SK-N-MC (cell line): ENCODE results near the gene WDR49.

Source experiments
- DNase-seq: peaks from one replicate; pipeline ENCODE4 v3.0.0-alpha.2; 2011; ENCODE audit warnings: low read depth, low spot score
- H3K27ac ChIP-seq: fragments of 200-600 bp; sonication (generic); 2 replicates; pipeline ENCODE4 v1.5.1; 2016; ENCODE audit warnings: mixed run types
- H3K36me3 ChIP-seq: fragments of 200-600 bp; sonication (generic); 2 replicates; pipeline ENCODE4 v1.6.1; 2017; ENCODE audit warnings: antibody characterized with exemption, low read length, mixed read lengths; ENCODE audit not compliant: insufficient read depth
- H3K4me3 ChIP-seq: fragments of 200-600 bp; sonication (generic); 2 replicates; pipeline ENCODE4 v1.5.1; 2016
- H3K9ac ChIP-seq: fragments of 200-600 bp; sonication (generic); 2 replicates; pipeline ENCODE4 v1.8.0; 2017; ENCODE audit warnings: mixed run types, mixed read lengths; ENCODE audit not compliant: insufficient read length
- H3K9me3 ChIP-seq: fragments of 200-600 bp; sonication (generic); 2 replicates; pipeline ENCODE4 v1.6.1; 2017; ENCODE audit warnings: low read depth, mild to moderate bottlenecking, antibody characterized with exemption, low read length, moderate library complexity, mixed read lengths
- EZH2 ChIP-seq: fragments of 200-600 bp; sonication (generic); IDR thresholded peaks from one replicate; pipeline ENCODE4 v1.6.1; 2017; ENCODE audit warnings: antibody characterized with exemption
- FOXP2 ChIP-seq: optimal IDR thresholded peaks from 2 replicates; pipeline ENCODE3; 2011; ENCODE audit warnings: mild to moderate bottlenecking, moderate library complexity; ENCODE audit not compliant: insufficient read depth; ENCODE audit errors: extremely low read length, control extremely low read depth
- POLR2AphosphoS5 ChIP-seq: IDR thresholded peaks from 2 replicates; pipeline ENCODE4 v1.6.1; 2012; ENCODE audit warnings: mild to moderate bottlenecking, low read depth, low read length, borderline replicate concordance

Gene WDR49

GRCh38 chr3:167554898-167555297 is 98.8 kb downstream of the WDR49 start:
- Histone ChIP-seq H3K9ac (no peak overlapping the region), H3K4me3 (no peak overlapping the region), H3K27ac (no peak overlapping the region), H3K9me3 (no peaks in the 10 kb centered on the region), H3K36me3 (no peaks in the 10 kb centered on the region)
- TF ChIP-seq POLR2AphosphoS5 (no peak), EZH2 (no peak)
- no peak for DNase-seq

- H3K9me3 ChIP-seq, result 0 out of 2 replicates have a peak, but pooled peaks cover 2% of the 10 kb centered on the region
- H3K27ac ChIP-seq, result no peak overlapping the region
- no peak overlapping the region for H3K4me3 ChIP-seq
- DNase-seq, result no peak
- H3K36me3 ChIP-seq, result no peaks in the 10 kb centered on the region
- TF ChIP-seq FOXP2 (no peak), POLR2AphosphoS5 (no peak), EZH2 (no peak)
- H3K9ac ChIP-seq, result no peak overlapping the region
Measured at GRCh38 chr3:167538081-167538480, 115.7 kb downstream of the WDR49 start.

GRCh38 chr3:167521006-167521355 is 132.8 kb downstream of the WDR49 start:
- DNase-seq, result no peak
- Histone ChIP-seq H3K27ac (no peak overlapping the region), H3K9ac (no peak overlapping the region), H3K9me3 (no peaks in the 10 kb centered on the region), H3K4me3 (no peak overlapping the region), H3K36me3 (no peaks in the 10 kb centered on the region)
- TF ChIP-seq EZH2 (no peak), POLR2AphosphoS5 (no peak), FOXP2 (no peak)

GRCh38 chr3:167520266-167521005 is 133.3 kb downstream of the WDR49 start:
- TF ChIP-seq FOXP2, result no peak
- no peak for TF ChIP-seq POLR2AphosphoS5
- no peak for TF ChIP-seq EZH2
- DNase-seq, result no peak
- H3K27ac ChIP-seq, result no peak overlapping the region
- H3K9ac ChIP-seq, result no peak overlapping the region
- H3K36me3 ChIP-seq, result no peaks in the 10 kb centered on the region
- no peaks in the 10 kb centered on the region for H3K9me3 ChIP-seq
- H3K4me3 ChIP-seq, result no peak overlapping the region

GRCh38 chr3:167507954-167508353 is 145.8 kb downstream of the WDR49 start:
- Histone ChIP-seq H3K9me3 (no peaks in the 10 kb centered on the region), H3K4me3 (no peak overlapping the region), H3K27ac (no peak overlapping the region), H3K9ac (no peak overlapping the region), H3K36me3 (no peaks in the 10 kb centered on the region)
- TF ChIP-seq FOXP2 (no peak), EZH2 (no peak), POLR2AphosphoS5 (no peak)
- no peak for DNase-seq

- no peak for DNase-seq
- Histone ChIP-seq H3K27ac (no peak overlapping the region), H3K9me3 (no peaks in the 10 kb centered on the region), H3K9ac (no peak overlapping the region), H3K4me3 (no peak overlapping the region), H3K36me3 (no peaks in the 10 kb centered on the region)
- TF ChIP-seq EZH2 (no peak), POLR2AphosphoS5 (no peak), FOXP2 (no peak)
Measured at GRCh38 chr3:167502401-167502800, 151.3 kb downstream of the WDR49 start.

- no peak for DNase-seq
- H3K36me3 ChIP-seq, result no peaks in the 10 kb centered on the region
- TF ChIP-seq EZH2 (no peak), POLR2AphosphoS5 (no peak), FOXP2 (no peak)
- no peak overlapping the region for H3K4me3 ChIP-seq
- H3K9ac ChIP-seq, result no peak overlapping the region
- no peak overlapping the region for H3K27ac ChIP-seq
- no peaks in the 10 kb centered on the region for H3K9me3 ChIP-seq
Measured at GRCh38 chr3:167501941-167502340, 151.8 kb downstream of the WDR49 start.

- no peak overlapping the region for H3K9ac ChIP-seq
- no peak for TF ChIP-seq POLR2AphosphoS5
- TF ChIP-seq FOXP2, result no peak
- no peak for TF ChIP-seq EZH2
- no peaks in the 10 kb centered on the region for H3K36me3 ChIP-seq
- no peak overlapping the region for H3K4me3 ChIP-seq
- no peaks in the 10 kb centered on the region for H3K9me3 ChIP-seq
- H3K27ac ChIP-seq, result no peak overlapping the region
- no peak for DNase-seq
Measured at GRCh38 chr3:167497903-167498302, 155.8 kb downstream of the WDR49 start.

GRCh38 chr3:167493244-167493643 is 160.5 kb downstream of the WDR49 start:
- DNase-seq, result no peak
- Histone ChIP-seq H3K36me3 (no peaks in the 10 kb centered on the region), H3K4me3 (no peak overlapping the region), H3K9ac (no peak overlapping the region), H3K27ac (no peak overlapping the region), H3K9me3 (no peaks in the 10 kb centered on the region)
- TF ChIP-seq FOXP2 (no peak), POLR2AphosphoS5 (no peak), EZH2 (no peak)
